Caki2 (cell line): Measurements from ENCODE around the gene HMG20B. TPM values are rescaled to one million over a fixed set of nuclear protein-coding genes. Genes with fewer than 3 reads are reported as not detected.

ENCODE experiments used
- DNase-seq: peaks from one replicate; pipeline ENCODE4 v3.0.0-alpha.2; 2015; ENCODE audit warnings: low read depth
- in situ Hi-C: cut with HindIII; loops from 2 replicates; pipeline ENCODE4 v1.10.0; 2016; ENCODE audit warnings: low sequenced_read_pairs, low pct_unique_long_range_greater_than_20kb, mixed read lengths
- total RNA-seq: library from RNA; depleted of rRNA; stranded (reverse); fragments of >200 nt; shearing (Covaris generic); gene quantifications from 2 replicates; pipeline ENCODE4 v1.2.3, GENCODE V29; 2014; ENCODE audit warnings: low replicate concordance

The HMG20B gene
- total RNA-seq, 1 experiment from 2014 or later = 142 TPM

GRCh38 chr19:3535563-3535965 lies 37.2 kb upstream of the HMG20B start:
- in situ Hi-C loops = no loop called here

GRCh38 chr19:3535981-3536380 lies 36.8 kb upstream of the HMG20B start:
- no peak for DNase-seq
- in situ Hi-C loops = no loop called here

More at GRCh38 chr19:3535563-3535965, 37.2 kb upstream of the HMG20B start:
- no peak for DNase-seq

- in situ Hi-C loops = no loop called here
- DNase-seq = no peak
Observed at GRCh38 chr19:3536429-3537100, 36.2 kb upstream of the HMG20B start.

- DNase-seq = no peak
- in situ Hi-C loops = no loop called here
Observed at GRCh38 chr19:3537101-3537437, 35.7 kb upstream of the HMG20B start.

- in situ Hi-C loops = no loop called here
- DNase-seq = no peak
Observed at GRCh38 chr19:3537438-3538240, 35.1 kb upstream of the HMG20B start.

- no peak for DNase-seq
- in situ Hi-C loops = no loop called here
Observed at GRCh38 chr19:3538258-3538929, 34.4 kb upstream of the HMG20B start.

GRCh38 chr19:3538965-3539755 lies 33.6 kb upstream of the HMG20B start, which contains the start of gene TEKTIP1:
Gene TEKTIP1, plus strand, starts transcription at chr19:3539174. Its CDS starts 4 bp downstream, at chr19:3539178.
- DNase-seq = no peak
- in situ Hi-C loops = no loop called here

- in situ Hi-C loops = no loop called here
- no peak for DNase-seq
Observed at GRCh38 chr19:3539756-3540118, 33.0 kb upstream of the HMG20B start.

- no peak for DNase-seq
- in situ Hi-C loops = no loop called here
Observed at GRCh38 chr19:3543150-3544057, 29.3 kb upstream of the HMG20B start.

- in situ Hi-C loops = no loop called here
- no peak for DNase-seq
Observed at GRCh38 chr19:3544058-3544376, 28.7 kb upstream of the HMG20B start.

GRCh38 chr19:3544742-3545668 lies 27.7 kb upstream of the HMG20B start:
- in situ Hi-C loops = no loop called here
- peak; percentile 34 for DNase-seq

GRCh38 chr19:3545669-3546034 lies 27.1 kb upstream of the HMG20B start:
- in situ Hi-C loops = no loop called here
- no peak for DNase-seq

GRCh38 chr19:3546119-3546518 lies 26.6 kb upstream of the HMG20B start:
- no peak for DNase-seq
- in situ Hi-C loops = no loop called here

- DNase-seq = no peak
- in situ Hi-C loops = no loop called here
Observed at GRCh38 chr19:3547301-3547731, 25.4 kb upstream of the HMG20B start.

- no peak for DNase-seq
- in situ Hi-C loops = no loop called here
Observed at GRCh38 chr19:3547767-3548282, 24.9 kb upstream of the HMG20B start.

GRCh38 chr19:3548606-3549005 lies 24.1 kb upstream of the HMG20B start:
- in situ Hi-C loops = no loop called here
- DNase-seq = no peak

GRCh38 chr19:3549816-3550215 lies 22.9 kb upstream of the HMG20B start:
- in situ Hi-C loops = no loop called here
- DNase-seq = no peak
